ENCODE measurements around the gene LRRC4C.

DNA sequence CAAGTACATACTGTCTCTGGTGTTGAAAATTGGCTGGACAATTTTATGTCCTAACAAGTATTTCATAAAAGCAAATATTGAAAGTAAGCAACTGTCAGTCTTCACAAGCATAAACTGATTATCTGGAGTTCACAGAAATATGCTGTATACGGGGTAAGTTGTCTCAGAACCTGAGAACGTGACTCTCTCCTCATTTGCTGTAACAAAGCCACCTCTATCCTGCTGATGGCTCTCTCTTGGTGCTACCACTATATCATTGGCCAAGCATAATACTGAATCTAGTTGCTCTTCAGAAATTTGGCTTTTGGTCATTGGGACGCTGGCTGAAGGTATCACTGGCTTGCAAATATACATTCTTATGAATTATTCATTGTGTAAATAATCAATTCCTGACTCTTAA lies 1078.0 kb downstream of the LRRC4C start:
- TF ChIP-seq, protein P1, sequence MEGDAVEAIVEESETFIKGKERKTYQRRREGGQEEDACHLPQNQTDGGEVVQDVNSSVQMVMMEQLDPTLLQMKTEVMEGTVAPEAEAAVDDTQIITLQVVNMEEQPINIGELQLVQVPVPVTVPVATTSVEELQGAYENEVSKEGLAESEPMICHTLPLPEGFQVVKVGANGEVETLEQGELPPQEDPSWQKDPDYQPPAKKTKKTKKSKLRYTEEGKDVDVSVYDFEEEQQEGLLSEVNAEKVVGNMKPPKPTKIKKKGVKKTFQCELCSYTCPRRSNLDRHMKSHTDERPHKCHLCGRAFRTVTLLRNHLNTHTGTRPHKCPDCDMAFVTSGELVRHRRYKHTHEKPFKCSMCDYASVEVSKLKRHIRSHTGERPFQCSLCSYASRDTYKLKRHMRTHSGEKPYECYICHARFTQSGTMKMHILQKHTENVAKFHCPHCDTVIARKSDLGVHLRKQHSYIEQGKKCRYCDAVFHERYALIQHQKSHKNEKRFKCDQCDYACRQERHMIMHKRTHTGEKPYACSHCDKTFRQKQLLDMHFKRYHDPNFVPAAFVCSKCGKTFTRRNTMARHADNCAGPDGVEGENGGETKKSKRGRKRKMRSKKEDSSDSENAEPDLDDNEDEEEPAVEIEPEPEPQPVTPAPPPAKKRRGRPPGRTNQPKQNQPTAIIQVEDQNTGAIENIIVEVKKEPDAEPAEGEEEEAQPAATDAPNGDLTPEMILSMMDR (IDR thresholded peaks at IDR 0.05): no peak
- no peak for TF ChIP-seq ZFX (IDR thresholded peaks at IDR 0.05; ENCODE audit: borderline replicate concordance)

All from 22Rv1 (cell line).